MM.1S (cell line): Measurements from ENCODE around the gene HPCAL1.

Source experiments
- DNase-seq: peaks from one replicate; pipeline ENCODE4 v3.0.0-alpha.2; 2015
- H2AFZ ChIP-seq: fragments of 300-600 bp; sonication (generic); 2 replicates; pipeline ENCODE4 v1.6.0; 2016; ENCODE audit warnings: antibody characterized with exemption, low read length
- H3F3A ChIP-seq: fragments of 300-600 bp; sonication (generic); 2 replicates; pipeline ENCODE4 v1.6.1; 2016; ENCODE audit warnings: mild to moderate bottlenecking, antibody characterized with exemption, low read length, moderate library complexity, mixed read lengths; ENCODE audit not compliant: insufficient read depth
- H3K27ac ChIP-seq: fragments of 300-600 bp; sonication (generic); 2 replicates; pipeline ENCODE4 v1.5.1; 2016; ENCODE audit warnings: mild to moderate bottlenecking, low read length
- H3K27me3 ChIP-seq: fragments of 300-600 bp; sonication (generic); replicated peaks from 2 replicates; pipeline ENCODE4 v1.6.0; 2016; ENCODE audit warnings: low read length; ENCODE audit not compliant: insufficient read depth
- H3K36me3 ChIP-seq: fragments of 300-600 bp; sonication (generic); replicated peaks from 2 replicates; pipeline ENCODE4 v1.6.1; 2016; ENCODE audit warnings: mild to moderate bottlenecking, low read length, mixed read lengths; ENCODE audit not compliant: insufficient read depth
- H3K4me1 ChIP-seq: fragments of 300-600 bp; sonication (generic); 2 replicates; pipeline ENCODE4 v1.6.1; 2016; ENCODE audit warnings: low read length, mixed read lengths
- H3K4me2 ChIP-seq: fragments of 300-600 bp; sonication (generic); 2 replicates; pipeline ENCODE4 v1.6.0; 2016; ENCODE audit warnings: low read depth, low read length
- H3K4me3 ChIP-seq: fragments of 300-600 bp; sonication (generic); 2 replicates; pipeline ENCODE4 v1.5.1; 2016; ENCODE audit warnings: low read length, mixed read lengths
- H3K79me2 ChIP-seq: fragments of 300-600 bp; sonication (generic); 2 replicates; pipeline ENCODE4 v1.6.1; 2016; ENCODE audit warnings: mixed run types, low read length, mixed read lengths
- H3K9ac ChIP-seq: fragments of 300-600 bp; sonication (generic); 2 replicates; pipeline ENCODE4 v1.6.1; 2016; ENCODE audit warnings: low read length, mixed read lengths
- H3K9me2 ChIP-seq: fragments of 300-600 bp; sonication (generic); replicated peaks from 2 replicates; pipeline ENCODE4 v1.6.1; 2016; ENCODE audit warnings: mild to moderate bottlenecking, low read length, mixed read lengths; ENCODE audit not compliant: insufficient read depth
- H3K9me3 ChIP-seq: fragments of 300-600 bp; sonication (generic); replicated peaks from 2 replicates; pipeline ENCODE4 v1.6.1; 2016; ENCODE audit warnings: mild to moderate bottlenecking, low read length, mixed read lengths; ENCODE audit not compliant: insufficient read depth
- H4K20me1 ChIP-seq: fragments of 300-600 bp; sonication (generic); 2 replicates; pipeline ENCODE4 v1.6.1; 2016; ENCODE audit warnings: mild to moderate bottlenecking, low read length, moderate library complexity, mixed read lengths; ENCODE audit not compliant: insufficient read depth
- EZH2 ChIP-seq: fragments of 300-600 bp; sonication (generic); optimal IDR thresholded peaks from 2 replicates; pipeline ENCODE3; 2017; ENCODE audit warnings: low read depth, mild to moderate bottlenecking, antibody characterized with exemption, low read length, mixed read lengths
- EZH2phosphoT487 ChIP-seq: fragments of 300-600 bp; sonication (generic); IDR thresholded peaks from 2 replicates; pipeline ENCODE4 v1.6.1; 2018; ENCODE audit warnings: antibody characterized with exemption, low read length
- TF ChIP-seq, protein P1 (sequence below): fragments of 300-600 bp; sonication (generic); IDR thresholded peaks from 2 replicates; pipeline ENCODE4 v1.5.1; 2016; ENCODE audit warnings: antibody characterized with exemption, low read length, mixed read lengths

Gene HPCAL1

GRCh38 chr2:10323535-10323934 is 20.8 kb downstream of the HPCAL1 start:
- Histone ChIP-seq H3K9me3 (no peaks in the 10 kb centered on the region), H2AFZ (no peak overlapping the region), H3K27ac (peak overlapping the region; percentile 82; the same call in 1 of the 2 replicates), H3K9me2 (no peaks in the 10 kb centered on the region), H3K27me3 (no peaks in the 10 kb centered on the region), H4K20me1 (0 out of 2 replicates have a peak, but pooled peaks cover 7% of the 10 kb centered on the region), H3K36me3 (no peaks in the 10 kb centered on the region), H3K9ac (no peak overlapping the region), H3K4me3 (no peak overlapping the region), H3F3A (peaks cover 11% of the 10 kb centered on the region), H3K4me2 (no peak overlapping the region), H3K79me2 (peaks cover 92% of the 10 kb centered on the region), H3K4me1 (peaks cover 43% of the 10 kb centered on the region)
- TF ChIP-seq, protein P1, sequence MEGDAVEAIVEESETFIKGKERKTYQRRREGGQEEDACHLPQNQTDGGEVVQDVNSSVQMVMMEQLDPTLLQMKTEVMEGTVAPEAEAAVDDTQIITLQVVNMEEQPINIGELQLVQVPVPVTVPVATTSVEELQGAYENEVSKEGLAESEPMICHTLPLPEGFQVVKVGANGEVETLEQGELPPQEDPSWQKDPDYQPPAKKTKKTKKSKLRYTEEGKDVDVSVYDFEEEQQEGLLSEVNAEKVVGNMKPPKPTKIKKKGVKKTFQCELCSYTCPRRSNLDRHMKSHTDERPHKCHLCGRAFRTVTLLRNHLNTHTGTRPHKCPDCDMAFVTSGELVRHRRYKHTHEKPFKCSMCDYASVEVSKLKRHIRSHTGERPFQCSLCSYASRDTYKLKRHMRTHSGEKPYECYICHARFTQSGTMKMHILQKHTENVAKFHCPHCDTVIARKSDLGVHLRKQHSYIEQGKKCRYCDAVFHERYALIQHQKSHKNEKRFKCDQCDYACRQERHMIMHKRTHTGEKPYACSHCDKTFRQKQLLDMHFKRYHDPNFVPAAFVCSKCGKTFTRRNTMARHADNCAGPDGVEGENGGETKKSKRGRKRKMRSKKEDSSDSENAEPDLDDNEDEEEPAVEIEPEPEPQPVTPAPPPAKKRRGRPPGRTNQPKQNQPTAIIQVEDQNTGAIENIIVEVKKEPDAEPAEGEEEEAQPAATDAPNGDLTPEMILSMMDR, result no peak
- TF ChIP-seq EZH2phosphoT487, result no peak
- no peak for TF ChIP-seq EZH2
- no peak for DNase-seq

DNA sequence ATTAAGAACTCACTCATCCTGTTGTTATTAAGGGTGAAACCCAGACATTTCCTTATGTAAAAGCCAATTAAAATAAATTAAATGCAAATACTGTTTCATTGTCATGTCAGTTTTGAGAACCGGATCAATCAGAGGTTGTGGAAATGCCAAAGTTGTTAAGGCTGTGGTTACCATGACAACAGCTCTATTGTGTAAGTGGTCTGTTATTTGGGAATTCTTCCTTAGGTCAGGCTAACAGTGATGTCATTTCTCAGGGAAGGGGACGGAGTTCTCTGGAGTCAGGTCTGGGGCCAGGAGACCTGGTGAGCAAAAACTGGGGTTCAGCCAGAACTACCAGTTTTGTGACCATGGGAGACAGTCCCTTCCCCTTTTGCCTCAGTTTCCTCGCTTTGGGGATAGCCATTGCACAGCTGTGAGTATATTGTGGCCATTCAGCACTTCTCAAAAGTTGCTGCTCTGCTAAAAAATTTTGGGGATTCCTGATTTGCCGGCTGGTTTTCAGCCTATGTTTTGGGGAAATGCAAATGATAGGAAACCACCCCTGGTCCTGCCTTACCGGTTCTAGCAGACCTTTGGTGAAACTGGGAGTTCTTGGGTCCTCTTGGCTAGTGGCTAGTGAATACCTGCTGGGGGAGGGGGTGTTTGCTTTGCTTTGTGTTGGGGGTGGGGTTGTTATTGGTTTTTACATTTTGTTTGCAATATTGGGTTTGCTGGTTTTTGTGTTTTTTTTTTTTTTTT is 21.6 kb downstream of the HPCAL1 start:
- Histone ChIP-seq H3K4me3 (no peak overlapping the region), H3K79me2 (peaks cover 92% of the 10 kb centered on the region), H3K9me3 (no peaks in the 10 kb centered on the region), H3K36me3 (no peaks in the 10 kb centered on the region), H2AFZ (no peak overlapping the region), H3K27me3 (no peaks in the 10 kb centered on the region), H3K9me2 (no peaks in the 10 kb centered on the region), H3F3A (peaks cover 11% of the 10 kb centered on the region), H3K4me1 (peaks cover 43% of the 10 kb centered on the region), H3K9ac (no peak overlapping the region), H3K27ac (peak overlapping the region; percentile 82; the same call in 1 of the 2 replicates), H4K20me1 (0 out of 2 replicates have a peak, but pooled peaks cover 7% of the 10 kb centered on the region), H3K4me2 (peak overlapping the region; percentile 49)
- peak; percentile 50 for DNase-seq
- TF ChIP-seq, protein P1, result no peak
- no peak for TF ChIP-seq EZH2phosphoT487
- no peak for TF ChIP-seq EZH2

DNA sequence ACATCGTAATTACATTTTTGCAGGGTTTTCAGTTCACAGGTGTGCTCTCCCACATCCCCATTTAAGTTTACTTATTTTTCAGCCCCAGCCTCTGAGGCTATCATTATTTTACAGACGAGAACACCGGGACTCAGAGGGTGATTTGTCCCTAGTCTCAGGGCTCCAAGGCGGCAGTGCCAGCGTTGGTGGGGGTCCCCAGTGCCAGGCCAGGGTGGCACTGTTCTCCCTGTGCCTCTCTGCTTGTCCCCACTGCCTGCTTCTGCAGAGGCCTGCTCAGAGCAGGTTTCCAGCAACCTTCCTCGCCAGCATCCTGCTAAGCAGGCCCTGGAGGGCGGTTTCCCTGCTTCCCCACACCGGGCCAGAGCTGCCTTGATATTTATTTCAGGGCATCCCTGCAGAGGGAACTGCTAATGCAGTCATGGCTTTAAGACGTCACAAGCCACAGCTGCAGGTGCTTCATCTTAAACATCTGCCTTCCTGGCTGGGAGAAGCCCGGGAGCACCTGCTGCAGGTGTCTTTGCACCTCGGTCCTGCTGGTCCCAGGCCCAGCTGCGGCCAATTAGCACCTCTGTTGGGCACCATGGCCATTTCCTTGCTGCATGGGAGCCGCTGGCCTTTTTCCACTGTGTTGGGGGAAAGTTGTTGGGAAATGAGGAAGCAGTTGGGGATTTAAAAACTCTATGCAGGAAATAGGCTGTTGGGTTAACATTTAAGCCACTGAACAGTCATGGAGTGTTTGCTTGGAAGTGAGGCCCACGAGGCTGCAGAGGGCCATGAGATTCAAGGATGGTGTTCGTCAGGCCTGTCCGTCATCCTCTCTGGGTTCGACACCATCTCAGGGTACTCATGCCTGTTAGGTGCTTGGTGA is 22.8 kb downstream of the HPCAL1 start:
- H3K4me1 ChIP-seq, result peaks cover 43% of the 10 kb centered on the region
- H2AFZ ChIP-seq, result no peak overlapping the region
- H3K9me2 ChIP-seq, result no peaks in the 10 kb centered on the region
- H3K4me3 ChIP-seq, result no peak overlapping the region
- no peaks in the 10 kb centered on the region for H3K9me3 ChIP-seq
- H3K4me2 ChIP-seq, result peak overlapping the region; percentile 56
- 0 out of 2 replicates have a peak, but pooled peaks cover 7% of the 10 kb centered on the region for H4K20me1 ChIP-seq
- peaks cover 93% of the 10 kb centered on the region for H3K79me2 ChIP-seq
- DNase-seq, result peak; percentile 77
- no peak for TF ChIP-seq EZH2phosphoT487
- TF ChIP-seq, protein P1, result no peak
- no peak for TF ChIP-seq EZH2
- peaks cover 11% of the 10 kb centered on the region for H3F3A ChIP-seq
- H3K9ac ChIP-seq, result peak overlapping the region; percentile 50
- H3K36me3 ChIP-seq, result no peaks in the 10 kb centered on the region
- H3K27me3 ChIP-seq, result no peaks in the 10 kb centered on the region
- H3K27ac ChIP-seq, result peak overlapping the region; percentile 82
